CD4-positive, alpha-beta T cell treated with Interferon gamma for 1 hour (primary cell): ENCODE data around the gene NCAM1.
"Not testable (repeated sequence)": the region's sequence is repeated elsewhere in the genome, so short reads cannot be mapped to it uniquely, and the experiment has no call there.

Experiments
- DNase-seq: peaks from one replicate; pipeline ENCODE4 v3.0.0-alpha.2; 2020

The NCAM1 gene

DNA sequence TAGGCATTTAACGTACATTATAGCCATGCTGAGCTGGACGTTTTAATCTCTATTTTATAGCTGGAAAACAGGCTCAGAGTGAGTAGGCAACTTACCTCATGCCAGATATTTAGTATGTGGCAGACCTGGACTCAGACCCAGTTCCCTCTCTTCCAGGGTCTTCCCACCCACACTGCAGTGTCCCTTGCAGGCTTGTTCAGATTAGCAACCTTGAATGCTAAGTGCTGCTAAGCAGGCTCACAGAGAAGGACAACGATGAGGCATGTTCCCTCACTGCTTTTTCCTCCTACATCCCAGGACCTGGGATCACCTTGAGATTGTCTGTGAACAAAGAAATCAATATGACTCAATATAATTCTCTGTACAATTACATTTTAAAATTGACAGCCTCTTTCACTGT is 65.6 kb downstream of the NCAM1 start:
- DNase-seq = no peak

DNA sequence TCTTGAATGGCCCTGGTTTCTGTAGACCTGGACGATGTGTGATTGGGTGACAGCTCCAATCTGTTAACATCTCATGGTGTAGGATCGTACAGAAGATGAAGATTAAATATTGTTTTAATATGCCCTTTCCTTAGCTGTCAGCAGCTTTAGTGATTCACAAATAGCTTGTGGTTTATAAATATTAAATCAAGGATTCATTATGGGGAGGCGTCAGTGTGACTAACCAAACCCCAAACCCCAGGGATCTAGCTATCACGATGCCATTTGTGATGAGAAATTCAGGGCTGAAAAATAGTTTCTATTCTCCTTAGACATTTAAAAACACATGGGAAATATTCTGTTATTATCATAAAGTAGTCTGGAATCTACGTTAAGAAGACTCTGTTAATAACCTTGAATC is 73.4 kb downstream of the NCAM1 start:
- no peak for DNase-seq

DNA sequence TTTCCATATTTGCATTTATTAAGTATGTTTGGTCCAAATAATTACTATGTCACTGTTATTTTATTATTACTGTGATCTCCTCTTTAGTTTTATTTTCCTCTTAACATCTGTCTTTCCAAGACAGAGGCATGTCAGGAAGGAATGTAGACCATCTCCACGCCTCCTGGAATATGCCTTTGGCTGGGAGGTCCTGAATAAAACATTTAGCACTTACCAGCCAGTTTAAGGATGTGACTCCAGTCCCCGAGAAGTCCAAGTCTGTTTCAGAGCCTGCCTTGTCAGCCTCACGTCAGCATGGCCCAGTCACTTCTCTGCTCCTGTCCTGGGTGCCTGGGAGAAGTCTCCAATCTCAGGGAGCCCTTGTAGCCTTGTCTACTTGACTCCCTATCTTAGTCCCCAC is 74.5 kb downstream of the NCAM1 start:
- DNase-seq = no peak

DNA sequence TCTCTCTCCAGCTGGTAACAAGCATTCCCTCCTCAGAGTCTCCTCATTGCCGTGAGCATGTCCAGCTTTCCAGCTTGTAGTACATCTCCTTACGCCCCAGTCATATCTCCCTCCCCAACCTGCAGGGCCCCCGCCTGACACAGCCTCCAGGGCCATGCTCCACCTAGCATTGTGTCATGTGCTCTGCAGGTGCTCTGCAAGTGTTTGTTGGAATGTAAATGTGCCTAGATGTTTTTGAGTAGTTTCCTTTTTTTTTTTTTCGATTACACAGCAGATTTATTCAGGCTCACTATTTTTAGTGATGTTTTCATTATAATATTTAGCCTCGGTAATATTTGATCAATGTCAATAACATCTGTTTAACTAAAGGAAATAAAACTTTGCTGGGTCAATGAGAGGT is 82.5 kb downstream of the NCAM1 start:
- DNase-seq = no peak

DNA sequence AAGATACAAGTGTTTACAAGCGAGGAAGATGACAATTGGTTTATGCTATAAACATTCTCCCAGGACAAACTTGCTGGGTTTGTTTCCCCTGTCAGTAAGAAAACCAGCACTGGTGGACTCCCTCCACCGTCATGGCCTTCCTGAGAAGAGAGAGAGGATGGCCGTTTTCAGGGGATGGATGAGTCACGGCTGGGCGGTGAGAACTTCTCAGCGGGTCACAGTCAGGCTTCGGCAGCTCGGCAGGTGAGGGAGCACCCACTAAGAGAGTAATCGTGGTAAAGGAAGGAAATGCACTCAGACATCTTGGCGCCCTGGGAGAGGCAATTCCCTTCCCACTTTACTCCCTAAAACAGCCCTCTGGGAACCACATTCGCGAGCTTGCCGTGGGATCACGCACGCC is 83.9 kb downstream of the NCAM1 start:
- DNase-seq = no peak

DNA sequence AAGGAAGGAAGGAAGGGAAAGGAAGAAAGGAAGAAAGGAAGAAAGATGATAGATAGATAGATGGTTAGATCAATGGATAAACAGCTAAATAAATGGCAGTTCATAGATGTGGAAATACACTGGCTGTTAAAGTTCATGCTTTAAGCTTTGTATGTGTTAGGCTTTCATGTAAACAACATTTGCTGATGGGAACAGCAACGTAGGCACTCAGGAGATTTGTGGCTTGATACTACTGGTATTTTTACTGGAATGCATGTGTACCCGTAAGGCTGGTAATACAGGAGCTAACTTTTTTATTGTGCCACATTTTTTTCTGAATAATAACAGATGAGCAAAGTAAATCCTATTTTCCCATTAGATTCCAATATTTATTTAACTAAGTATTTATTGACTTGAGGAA is 85.6 kb downstream of the NCAM1 start:
- no peak for DNase-seq

DNA sequence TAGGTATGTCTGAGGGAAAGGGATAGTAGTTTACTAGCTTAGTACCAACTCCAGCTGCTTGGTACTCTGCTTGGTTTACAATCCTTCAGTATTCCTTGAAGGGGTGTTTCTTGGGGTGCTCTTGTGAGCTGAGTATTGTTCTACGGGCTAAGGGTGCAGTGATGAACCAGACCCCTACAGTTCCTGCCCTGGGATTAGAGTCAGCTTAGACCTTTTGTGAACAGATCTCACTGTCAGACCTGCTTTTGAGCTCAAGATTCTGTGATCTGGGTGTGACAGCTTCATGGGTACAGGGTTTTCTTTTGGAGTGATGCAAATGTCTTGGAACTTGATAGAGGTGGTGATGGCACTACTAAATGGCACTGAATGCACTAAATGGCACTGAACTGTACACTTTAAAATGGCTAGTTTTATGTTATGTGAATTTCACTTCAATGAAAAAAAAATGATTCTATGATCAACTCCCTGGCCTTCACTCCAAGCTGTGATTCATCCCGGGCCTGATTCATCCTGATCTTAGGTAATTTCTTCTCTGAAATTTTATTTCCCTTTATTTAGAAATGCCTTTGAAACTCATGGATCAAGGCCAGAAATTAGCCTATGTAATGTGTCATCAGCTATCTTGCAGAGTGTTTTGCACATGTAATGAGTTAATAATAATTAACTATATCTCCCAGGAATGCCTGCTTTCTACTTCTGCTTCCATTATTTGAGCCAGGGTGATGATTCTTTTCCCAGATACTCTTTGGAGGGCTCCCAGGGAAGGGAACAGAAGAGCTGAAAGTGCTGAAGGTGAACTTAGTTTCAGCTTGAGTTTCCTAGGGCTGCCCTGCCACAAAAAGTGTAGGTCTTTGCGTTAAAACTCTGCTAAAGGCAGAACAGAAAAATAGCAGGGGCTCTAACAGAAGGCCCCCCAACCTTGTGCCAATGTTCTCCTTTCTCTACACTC is 87.9 kb downstream of the NCAM1 start:
- DNase-seq = no peak

DNA sequence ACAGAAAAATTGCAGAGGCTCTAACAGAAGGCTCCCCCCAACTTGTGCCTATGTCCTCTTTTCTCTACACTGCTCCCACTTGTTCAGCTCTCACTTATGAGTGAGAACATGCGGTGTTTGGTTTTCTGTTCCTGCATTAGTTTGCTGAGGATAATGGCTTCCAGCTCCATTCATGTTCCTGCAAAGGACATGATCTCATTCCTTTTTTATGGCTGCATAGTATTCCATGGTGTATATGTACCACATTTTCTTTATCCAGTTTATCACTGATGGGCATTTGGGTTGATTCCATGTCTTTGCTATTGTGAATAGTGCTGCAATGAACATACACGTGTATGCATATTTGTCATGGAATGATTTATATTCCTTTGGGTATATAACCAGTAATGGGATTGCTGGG is 91.8 kb downstream of the NCAM1 start:
- not testable (repeated sequence) for DNase-seq

DNA sequence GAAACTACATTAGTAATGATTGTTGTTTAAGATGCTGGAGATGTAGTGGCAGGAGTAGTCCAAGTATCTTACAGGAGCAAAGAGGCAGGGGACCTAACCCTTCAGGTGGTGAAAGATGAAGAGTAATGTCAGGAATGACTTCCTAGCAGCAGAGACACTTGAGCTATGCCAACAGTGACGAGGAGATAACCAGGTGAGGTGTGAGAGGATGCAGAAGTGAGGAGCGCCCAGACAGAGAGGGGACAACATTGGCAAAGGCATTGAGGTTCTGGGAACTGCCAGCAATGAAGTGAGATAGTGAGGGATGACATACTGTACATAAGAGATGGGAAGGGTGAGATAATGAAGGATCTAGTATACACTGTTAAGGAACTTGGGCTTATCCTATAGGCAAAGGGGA is 95.8 kb downstream of the NCAM1 start:
- no peak for DNase-seq

DNA sequence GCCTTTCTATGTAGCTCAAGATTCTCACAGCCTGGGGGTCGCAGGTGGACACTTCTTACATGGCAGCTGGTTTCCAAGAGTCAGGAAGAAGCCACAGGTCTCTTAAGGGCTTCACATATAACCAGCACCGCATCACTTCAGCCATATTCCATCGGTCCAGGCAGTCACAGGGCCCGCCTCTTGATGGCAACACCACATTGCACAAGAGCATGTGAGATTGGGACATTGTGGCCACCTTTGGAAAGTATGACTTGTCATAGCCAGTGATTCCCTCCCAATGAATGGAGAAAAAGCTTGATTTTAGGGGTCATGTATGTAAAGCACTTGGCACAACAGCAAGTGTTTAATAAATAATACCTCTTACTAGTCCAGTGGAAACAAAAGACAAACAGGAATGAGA is 98.3 kb downstream of the NCAM1 start:
- DNase-seq = no peak

DNA sequence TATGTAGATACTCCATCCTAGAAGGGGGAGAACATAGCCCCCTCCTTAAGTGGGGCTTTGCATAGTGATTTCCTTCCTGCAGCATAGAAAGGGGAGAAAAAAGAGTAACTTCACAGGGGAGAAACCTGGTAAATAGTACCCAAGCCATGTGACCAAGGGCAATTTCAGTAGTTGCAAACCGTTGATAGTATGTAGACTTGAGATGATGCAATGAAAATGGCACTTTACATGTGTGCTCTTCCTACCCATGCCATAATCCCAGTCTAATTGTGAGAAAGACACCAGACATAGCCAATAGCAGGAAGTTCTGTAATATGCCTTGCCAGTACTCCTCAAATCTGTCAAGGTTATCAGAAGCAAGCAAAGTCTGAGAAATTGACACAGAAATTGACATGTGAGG is 104.1 kb downstream of the NCAM1 start:
- DNase-seq = no peak

DNA sequence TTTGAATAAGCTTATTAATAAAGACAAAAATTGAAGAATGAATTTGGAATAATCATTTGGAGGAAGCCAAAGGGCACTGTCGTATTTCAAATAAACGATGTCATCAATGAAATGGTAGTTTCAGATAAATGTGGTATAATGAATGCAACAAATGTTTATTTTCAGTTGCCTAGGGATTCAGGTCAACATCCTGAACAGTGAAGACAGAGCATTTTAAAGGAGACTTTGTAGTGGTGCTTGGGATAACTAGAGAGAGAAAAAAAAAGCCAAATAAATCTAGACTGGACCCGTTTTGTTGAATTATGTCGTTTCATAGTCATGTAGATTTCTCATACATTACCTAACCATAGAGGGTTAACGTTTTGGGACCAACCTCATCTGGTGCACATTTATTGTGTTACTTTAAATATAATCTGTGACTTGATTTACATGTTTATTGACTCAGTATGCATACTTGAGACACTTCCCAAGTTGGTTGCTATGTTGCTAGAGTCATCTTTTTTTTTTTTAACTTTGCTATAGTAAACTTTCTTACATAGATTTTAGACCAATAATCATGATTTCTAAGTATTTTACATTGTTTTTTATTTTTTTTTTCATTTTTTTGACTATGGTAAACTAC is 111.1 kb downstream of the NCAM1 start:
- DNase-seq = no peak

DNA sequence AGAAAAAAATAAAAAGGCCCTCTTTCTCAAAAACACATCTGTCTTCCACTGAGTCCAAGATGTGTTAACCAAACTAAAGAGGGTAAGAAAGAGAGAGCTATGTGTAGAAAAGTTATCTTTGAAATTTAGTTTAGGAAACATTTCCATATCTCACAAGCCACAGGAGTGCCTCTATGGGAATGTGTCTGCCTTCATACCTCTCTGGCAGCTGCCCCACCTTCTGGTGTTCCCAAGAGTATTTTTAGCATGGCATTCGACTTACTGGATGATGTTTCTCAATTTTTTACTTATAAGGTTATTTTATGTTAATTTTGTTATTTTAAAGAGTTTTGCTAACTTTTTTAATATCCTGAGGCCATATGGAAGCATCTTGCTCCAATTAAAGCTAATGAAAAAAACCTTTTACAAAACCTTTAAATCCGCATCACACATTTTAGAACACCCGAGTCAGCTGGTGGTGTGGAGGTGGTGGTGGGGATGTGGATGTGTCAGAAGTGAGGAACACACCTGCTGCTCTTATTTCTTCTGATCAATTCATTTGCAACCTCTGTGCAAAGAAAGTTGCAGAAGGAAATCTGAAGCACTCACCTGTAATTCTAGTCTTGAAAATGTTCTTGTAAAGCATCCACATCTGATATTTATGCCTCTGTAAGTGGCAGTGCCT is 112.2 kb downstream of the NCAM1 start:
- DNase-seq = no peak

DNA sequence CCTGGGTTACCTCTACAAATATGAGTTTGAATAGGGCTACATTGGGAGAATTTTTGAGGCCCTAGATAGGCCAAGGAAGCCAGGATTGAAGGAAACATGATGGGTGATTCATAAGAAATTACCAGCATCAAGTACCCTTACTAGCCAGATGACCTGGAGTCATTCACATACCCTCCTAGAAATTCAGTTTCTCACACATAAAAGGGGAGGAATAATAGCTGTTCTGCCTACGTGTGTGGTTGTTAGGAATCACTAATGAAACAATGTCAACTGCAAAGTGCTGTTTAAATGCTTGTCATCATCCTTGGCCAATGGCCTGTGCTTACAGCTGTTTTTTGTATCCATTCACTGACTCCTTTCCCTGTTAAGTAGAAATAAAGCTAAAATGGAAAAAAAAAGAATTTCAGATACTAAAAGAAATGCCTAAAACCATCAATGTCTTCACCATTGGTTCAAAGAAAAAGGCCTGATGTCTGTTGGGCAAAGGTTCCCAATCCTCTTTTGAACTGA is 114.4 kb downstream of the NCAM1 start:
- no peak for DNase-seq

DNA sequence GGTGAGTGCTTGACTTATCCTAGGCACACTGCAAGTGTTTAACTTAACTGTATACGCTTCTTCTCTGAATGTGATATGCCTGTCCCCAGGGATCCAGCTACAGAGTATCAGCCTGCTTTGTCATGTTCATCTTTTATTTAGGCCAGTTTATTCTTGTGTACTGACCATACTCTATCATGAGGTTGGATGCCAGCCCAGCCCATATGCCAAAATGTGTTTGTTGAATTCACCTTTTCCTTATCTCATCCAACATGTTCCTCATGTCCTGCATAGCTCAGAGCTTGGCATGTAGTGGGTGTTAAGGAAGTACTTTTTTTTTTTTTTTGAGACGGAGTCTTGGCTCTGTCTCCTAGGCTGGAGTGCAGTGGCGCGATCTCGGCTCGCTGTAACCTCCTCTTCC is 116.2 kb downstream of the NCAM1 start:
- no peak for DNase-seq

DNA sequence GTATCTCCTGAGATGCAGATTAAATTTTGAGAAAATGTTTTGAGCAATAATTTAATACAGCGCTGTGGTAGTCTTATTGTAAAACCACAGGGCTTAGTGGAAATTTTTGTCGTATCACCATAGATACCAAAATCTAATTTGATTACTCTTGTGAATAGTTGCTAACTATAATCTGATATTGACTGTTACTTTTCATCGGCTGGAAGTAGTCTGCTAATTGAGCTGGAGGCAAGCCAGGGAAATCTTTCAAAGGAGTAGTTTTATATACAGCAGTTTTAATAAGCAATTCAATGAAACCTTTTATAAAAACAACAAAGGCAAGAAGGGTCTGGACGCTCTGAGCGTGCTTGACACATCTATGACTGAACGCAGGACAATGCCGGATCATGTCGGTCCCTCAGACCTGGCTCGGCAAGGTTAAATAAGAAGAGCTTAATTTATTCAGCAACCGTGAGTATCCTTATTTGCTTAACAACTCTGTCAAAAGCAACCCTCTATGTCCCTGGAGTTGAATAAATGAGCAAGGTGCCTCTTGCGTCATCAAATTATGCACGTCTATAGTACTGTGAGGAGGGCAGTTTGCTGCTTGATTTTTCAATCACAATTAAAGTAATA is 121.2 kb downstream of the NCAM1 start:
- DNase-seq = no peak

DNA sequence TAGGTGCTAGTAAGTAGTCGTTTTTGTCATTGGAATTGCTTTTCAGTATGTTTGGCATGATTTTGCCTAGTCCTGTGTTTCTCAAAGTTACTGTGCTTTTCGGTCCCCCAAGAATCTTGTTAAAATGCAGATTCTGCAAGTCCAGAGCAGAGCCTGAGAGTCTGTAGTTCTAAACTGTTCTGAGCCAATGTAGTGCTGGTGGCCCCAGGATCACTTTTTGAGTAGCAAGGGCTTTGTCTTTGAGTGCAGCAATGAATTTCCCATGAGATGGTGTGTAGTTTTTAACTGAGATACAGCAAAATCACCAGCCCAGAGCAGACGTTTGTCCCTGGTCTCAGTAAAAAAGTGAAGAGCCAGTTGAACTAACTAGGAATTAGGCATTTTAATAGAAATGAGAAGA is 122.4 kb downstream of the NCAM1 start:
- no peak for DNase-seq

DNA sequence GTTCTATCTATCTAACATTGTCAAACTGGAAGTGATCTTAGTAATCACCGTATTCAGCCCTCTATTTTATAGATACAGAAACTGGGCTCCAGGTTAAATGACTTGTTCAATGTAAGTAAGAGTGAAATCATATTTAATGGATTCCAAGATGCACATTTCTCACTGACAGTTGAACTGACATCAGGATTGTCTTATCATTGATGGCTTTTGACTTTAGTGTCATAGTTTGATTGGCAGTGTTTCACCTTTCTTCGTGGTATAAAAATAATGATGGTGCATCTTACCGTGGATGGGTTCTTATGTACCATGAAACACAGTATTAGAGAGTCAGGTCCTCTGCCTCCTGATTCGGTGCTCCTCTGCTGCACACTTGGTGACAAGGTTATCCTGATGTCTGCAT is 123.1 kb downstream of the NCAM1 start:
- DNase-seq = no peak

DNA sequence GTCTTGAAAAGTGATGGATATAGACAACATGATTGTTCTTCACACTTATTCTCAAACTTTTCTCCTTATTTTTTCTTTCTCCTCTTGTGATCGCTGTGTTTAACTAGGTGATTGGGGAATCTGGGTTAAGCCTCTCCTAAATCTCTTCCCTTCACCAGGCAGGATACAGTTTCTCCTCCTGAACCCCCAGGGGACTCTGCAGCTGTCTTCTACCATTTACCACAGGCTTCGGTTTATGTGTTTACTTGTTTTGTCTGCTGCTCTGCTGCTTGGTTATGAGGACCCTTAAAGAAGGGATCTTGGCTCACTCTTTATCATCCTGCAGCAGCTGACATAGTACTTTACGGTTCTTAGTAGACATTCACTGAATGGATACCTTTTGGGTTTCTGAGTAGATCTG is 124.2 kb downstream of the NCAM1 start:
- DNase-seq = no peak

DNA sequence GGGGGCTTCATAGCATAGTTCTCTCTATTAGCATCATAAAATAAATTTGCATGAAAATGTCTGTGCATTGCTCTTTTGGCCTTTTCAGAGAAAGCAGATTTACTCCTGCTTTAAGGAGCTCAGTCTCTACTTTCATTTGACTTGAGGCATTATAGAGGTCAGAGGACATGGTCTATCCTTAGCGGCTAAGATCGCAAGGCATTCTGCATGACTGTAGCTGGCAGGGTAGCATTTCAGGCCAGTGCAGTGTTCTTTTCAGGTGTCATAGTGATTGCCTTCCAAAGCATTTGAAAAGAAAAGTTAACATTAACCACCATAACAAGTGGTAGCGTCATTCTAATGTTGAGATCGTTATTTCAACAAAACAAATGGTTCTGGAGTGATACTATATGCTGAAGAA is 126.5 kb downstream of the NCAM1 start:
- no peak for DNase-seq

DNA sequence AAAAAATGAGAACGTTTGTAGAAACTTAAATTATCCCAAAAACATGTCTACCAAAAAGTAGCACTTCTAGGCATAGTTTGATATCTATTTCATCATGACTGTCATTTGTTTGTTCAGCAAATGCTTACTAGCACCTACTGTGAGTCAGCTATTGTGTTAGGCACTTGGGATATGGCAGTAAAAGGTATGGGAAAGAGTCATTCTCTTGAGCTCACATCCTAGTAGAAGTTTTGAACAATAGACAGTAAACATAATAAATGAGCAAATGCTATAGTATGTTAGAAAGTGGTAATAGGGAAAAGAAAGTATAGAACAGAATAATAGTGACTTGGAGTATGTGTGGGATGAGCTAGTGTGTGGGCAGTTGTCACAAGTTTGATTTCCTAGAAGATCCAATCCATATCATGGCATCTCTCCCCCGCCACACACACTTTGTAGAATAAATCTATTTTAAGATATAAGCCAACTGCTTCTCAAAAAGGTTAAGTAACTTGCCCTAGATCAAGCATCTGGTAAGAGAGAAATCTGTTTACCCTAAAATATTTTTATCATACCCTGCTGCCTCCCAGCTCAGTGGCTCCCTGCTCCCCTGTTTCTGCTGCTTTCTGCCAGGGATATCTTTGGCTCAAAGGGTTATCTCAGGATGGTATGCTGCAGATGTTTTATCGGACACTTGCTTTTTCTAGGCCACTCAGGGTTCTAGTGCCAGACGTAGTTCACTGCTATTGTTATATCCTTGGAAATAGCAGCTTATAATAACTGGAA is 129.7 kb downstream of the NCAM1 start:
- no peak for DNase-seq

DNA sequence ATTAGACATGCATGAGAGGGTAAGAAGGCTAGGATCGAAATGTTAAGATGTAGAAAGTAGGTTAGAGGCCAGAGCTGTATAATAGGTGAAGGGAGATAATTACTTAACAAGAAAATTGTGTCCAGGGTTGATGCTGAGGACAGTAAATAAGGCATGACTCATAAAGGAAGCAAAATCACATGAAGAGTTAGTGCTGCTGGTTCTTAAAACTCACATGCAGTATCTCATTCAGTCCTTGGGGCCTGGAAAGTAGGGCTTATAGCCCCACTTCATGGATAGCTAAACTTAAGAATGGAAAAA is 130.2 kb downstream of the NCAM1 start:
- no peak for DNase-seq

DNA sequence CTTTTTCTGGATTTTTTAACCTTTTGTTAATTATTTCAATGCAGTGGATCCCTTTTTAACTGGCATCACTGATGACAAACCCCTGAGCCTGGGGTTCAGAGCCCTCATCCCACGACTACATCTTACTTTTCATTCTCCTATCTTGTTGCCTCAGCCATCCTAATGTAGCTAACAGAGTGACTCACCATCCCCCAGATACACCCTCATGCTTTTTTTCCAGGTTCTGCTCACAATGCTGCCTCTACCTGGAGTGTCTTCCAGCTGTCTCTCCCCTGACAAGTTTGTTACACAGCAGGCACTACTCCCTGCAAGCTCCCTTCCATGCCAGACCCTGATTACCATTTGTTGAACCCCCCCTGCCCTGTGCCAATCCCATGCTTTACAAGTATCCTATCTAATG is 135.4 kb downstream of the NCAM1 start:
- DNase-seq = no peak
